Coronary artery (tissue), 2 donors: Measurements from ENCODE around the gene TEDDM1.
A peak's percentile ranks its signal among the peaks of the same experiment; 100 is the strongest.

Experiments used
- DNase-seq: peaks from one replicate; pipeline ENCODE4 v3.0.0-alpha.2; 2017; ENCODE audit warnings: low spot score
- H3K27ac ChIP-seq, 2 donors: fragments of 200-600 bp; sonication (generic); one replicate each; pipeline ENCODE4 v1.5.1; 2016 to 2019
- H3K4me3 ChIP-seq: fragments of 200-600 bp; sonication (generic); 2 replicates; pipeline ENCODE4 v1.5.1; 2016; ENCODE audit warnings: mild to moderate bottlenecking, moderate library complexity
- TF ChIP-seq, protein P1 (sequence below): fragments of 200-600 bp; sonication (generic); IDR thresholded peaks from one replicate; pipeline ENCODE4 v1.5.1; 2019; ENCODE audit warnings: antibody characterized with exemption

TEDDM1 gene

GRCh38 chr1:182408435-182409075, 8.1 kb upstream of the TEDDM1 start:
- no peak for DNase-seq
- TF ChIP-seq, protein P1, sequence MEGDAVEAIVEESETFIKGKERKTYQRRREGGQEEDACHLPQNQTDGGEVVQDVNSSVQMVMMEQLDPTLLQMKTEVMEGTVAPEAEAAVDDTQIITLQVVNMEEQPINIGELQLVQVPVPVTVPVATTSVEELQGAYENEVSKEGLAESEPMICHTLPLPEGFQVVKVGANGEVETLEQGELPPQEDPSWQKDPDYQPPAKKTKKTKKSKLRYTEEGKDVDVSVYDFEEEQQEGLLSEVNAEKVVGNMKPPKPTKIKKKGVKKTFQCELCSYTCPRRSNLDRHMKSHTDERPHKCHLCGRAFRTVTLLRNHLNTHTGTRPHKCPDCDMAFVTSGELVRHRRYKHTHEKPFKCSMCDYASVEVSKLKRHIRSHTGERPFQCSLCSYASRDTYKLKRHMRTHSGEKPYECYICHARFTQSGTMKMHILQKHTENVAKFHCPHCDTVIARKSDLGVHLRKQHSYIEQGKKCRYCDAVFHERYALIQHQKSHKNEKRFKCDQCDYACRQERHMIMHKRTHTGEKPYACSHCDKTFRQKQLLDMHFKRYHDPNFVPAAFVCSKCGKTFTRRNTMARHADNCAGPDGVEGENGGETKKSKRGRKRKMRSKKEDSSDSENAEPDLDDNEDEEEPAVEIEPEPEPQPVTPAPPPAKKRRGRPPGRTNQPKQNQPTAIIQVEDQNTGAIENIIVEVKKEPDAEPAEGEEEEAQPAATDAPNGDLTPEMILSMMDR: no peak
- H3K27ac ChIP-seq: no peak overlapping the region
- no peak overlapping the region for H3K4me3 ChIP-seq

- H3K27ac ChIP-seq: no peak overlapping the region
- TF ChIP-seq, protein P1: no peak
- no peak for DNase-seq
- no peak overlapping the region for H3K4me3 ChIP-seq
Measured at GRCh38 chr1:182407724-182408123, 7.3 kb upstream of the TEDDM1 start.

GRCh38 chr1:182406012-182406411, 5.5 kb upstream of the TEDDM1 start:
- no peak for DNase-seq
- TF ChIP-seq, protein P1: no peak
- Histone ChIP-seq H3K4me3 (no peak overlapping the region), H3K27ac (no peak overlapping the region)

GRCh38 chr1:182405578-182405977, 5.1 kb upstream of the TEDDM1 start:
- TF ChIP-seq, protein P1: no peak
- H3K27ac ChIP-seq: no peak overlapping the region
- no peak overlapping the region for H3K4me3 ChIP-seq
- no peak for DNase-seq

DNA sequence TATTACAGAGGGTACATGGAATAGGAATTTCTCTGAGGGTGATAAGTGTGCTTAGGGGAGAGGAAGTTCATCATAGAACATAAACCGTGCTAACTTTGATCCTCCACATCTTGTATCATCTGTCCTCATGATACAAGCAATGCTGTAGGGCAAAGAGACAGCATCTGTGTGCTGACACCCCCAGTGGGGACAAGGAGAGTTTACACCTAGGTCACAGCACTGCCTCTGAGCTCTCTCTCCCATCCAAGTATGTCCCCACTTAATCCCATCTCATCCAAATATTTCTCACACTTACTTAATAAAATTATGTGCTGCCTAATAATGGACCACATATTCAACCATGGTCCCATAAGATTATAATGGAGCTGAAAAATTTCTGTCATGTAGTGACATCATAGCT, 4.3 kb upstream of the TEDDM1 start:
- no peak overlapping the region for H3K4me3 ChIP-seq
- H3K27ac ChIP-seq: no peak overlapping the region
- TF ChIP-seq, protein P1: no peak
- no peak for DNase-seq

GRCh38 chr1:182397653-182398393, 2.6 kb downstream of the TEDDM1 start:
- TF ChIP-seq, protein P1: no peak
- Histone ChIP-seq H3K4me3 (no peak overlapping the region), H3K27ac (no peak overlapping the region)
- DNase-seq: no peak

DNA sequence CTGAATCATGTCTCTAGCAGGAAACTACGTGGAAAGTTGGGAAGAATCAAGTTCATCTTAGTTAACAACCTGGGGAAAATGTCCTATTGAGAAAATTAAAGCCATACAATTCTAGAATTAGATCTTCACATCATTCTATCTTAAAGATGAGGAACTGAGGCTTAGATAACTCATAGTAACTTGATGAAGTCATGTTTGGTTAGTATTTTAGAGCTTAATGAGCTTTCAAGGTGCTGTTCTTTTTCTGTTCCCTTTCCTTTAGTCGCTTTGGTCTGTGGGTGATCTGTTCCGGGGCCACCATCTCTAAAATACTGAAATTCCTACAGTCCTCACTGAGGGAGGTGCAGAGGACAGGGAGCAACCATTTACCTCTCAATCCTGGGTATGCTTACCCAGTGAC, 4.6 kb downstream of the TEDDM1 start:
- Histone ChIP-seq H3K27ac (peak overlapping the region in 1 of 2 donors; percentile 12), H3K4me3 (no peak overlapping the region)
- TF ChIP-seq, protein P1: no peak
- DNase-seq: no peak
